WTC11 (cell line): ENCODE measurements around the gene PPP1R12A.

ENCODE experiments used
- ATF3 ChIP-seq: sonication (generic); formaldehyde crosslinking; conservative IDR thresholded peaks from 2 replicates; pipeline ENCODE4 v1.8.1; 2022; ENCODE audit warnings: mild to moderate bottlenecking, missing genetic modification reagents
- CBFB ChIP-seq: sonication (generic); formaldehyde crosslinking; IDR thresholded peaks from 2 replicates; pipeline ENCODE4 v1.8.1; 2022; ENCODE audit warnings: mild to moderate bottlenecking, low read depth, missing genetic modification reagents
- CTCF ChIP-seq: fragments of 200-600 bp; IDR thresholded peaks from 2 replicates; pipeline ENCODE4 v1.8.0; 2022; ENCODE audit warnings: antibody characterized with exemption
- USF1 ChIP-seq: sonication (generic); formaldehyde crosslinking; IDR thresholded peaks from 2 replicates; pipeline ENCODE4 v1.8.0; 2022; ENCODE audit warnings: mild to moderate bottlenecking, missing genetic modification reagents
- ZNF423 ChIP-seq: fragments of 250-450 bp; sonication (Bioruptor Pico); IDR thresholded peaks from 2 replicates; pipeline ENCODE4 v2.1.2; 2022; ENCODE audit warnings: mild to moderate bottlenecking, moderate library complexity

DNA sequence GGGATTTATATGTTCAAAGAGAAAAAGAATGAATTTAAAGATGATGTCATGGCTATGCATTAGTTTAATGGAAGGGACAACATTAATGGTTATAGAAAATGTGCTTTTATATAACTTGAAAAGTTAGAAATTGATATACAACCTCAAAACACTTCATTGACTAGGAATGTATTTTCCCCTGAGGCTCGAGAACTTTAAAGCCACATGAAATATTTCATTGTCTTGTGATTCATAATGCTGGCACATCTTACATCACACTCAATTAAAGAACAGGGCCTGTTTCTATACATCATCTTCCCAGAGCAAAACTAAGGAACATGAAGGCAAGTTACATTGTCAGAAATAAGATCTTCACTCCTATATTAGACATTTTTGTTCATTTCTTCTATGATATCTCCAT, 208.9 kb downstream of the PPP1R12A start:
- TF ChIP-seq ZNF423 (no peak), ATF3 (CRISPR knock-in tag) (no peak), CTCF (no peak), USF1 (CRISPR knock-in tag) (no peak), CBFB (CRISPR knock-in tag) (no peak)
